Measurements from ENCODE around the gene ACOX2. TPM values are rescaled to one million over a fixed set of nuclear protein-coding genes. Genes with fewer than 3 reads are reported as not detected.

ACOX2 gene
- total RNA-seq, 1 donor from 2014 or later: 1.7 TPM

GRCh38 chr3:58484045-58484721, 52.8 kb downstream of the ACOX2 start:
- DNase-seq (ENCODE audit: low read depth): no peak
- no peak overlapping the region for H3K4me3 ChIP-seq (ENCODE audit: low read depth, low read length)
- TF ChIP-seq CTCF (conservative IDR thresholded peaks at IDR 0.05; ENCODE audit: low read depth, low read length): no peak

GRCh38 chr3:58482917-58483636, 53.9 kb downstream of the ACOX2 start:
- H3K4me3 ChIP-seq (ENCODE audit: low read depth, low read length): no peak overlapping the region
- DNase-seq (ENCODE audit: low read depth): no peak
- no peak for TF ChIP-seq CTCF (conservative IDR thresholded peaks at IDR 0.05; ENCODE audit: low read depth, low read length)

- no peak for TF ChIP-seq CTCF (conservative IDR thresholded peaks at IDR 0.05; ENCODE audit: low read depth, low read length)
- DNase-seq (ENCODE audit: low read depth): no peak
- H3K4me3 ChIP-seq (ENCODE audit: low read depth, low read length): no peak overlapping the region
These were observed 56.7 kb downstream of the ACOX2 start for GRCh38 chr3:58480309-58480708.

GRCh38 chr3:58478781-58479180, 58.2 kb downstream of the ACOX2 start:
- TF ChIP-seq CTCF (conservative IDR thresholded peaks at IDR 0.05; ENCODE audit: low read depth, low read length): no peak
- no peak overlapping the region for H3K4me3 ChIP-seq (ENCODE audit: low read depth, low read length)
- no peak for DNase-seq (ENCODE audit: low read depth)

GRCh38 chr3:58474967-58475578, 61.9 kb downstream of the ACOX2 start:
- TF ChIP-seq CTCF (conservative IDR thresholded peaks at IDR 0.05; ENCODE audit: low read depth, low read length): no peak
- H3K4me3 ChIP-seq (ENCODE audit: low read depth, low read length): no peak overlapping the region
- DNase-seq (ENCODE audit: low read depth): no peak

- H3K4me3 ChIP-seq (ENCODE audit: low read depth, low read length): no peak overlapping the region
- DNase-seq (ENCODE audit: low read depth): no peak
- TF ChIP-seq CTCF (conservative IDR thresholded peaks at IDR 0.05; ENCODE audit: low read depth, low read length): no peak
These were observed 62.6 kb downstream of the ACOX2 start for GRCh38 chr3:58474348-58474911.
